AG09309 (cell line): Measurements from ENCODE around the gene PLCB2.

Experiments used
- DNase-seq: peaks from one replicate; pipeline ENCODE4 v3.0.0-alpha.2; 2010; ENCODE audit warnings: low read depth
- H3K4me3 ChIP-seq: 2 replicates; pipeline ENCODE4 v1.5.1; 2011; ENCODE audit warnings: mild to moderate bottlenecking, low read depth, low read length, moderate library complexity; ENCODE audit not compliant: control insufficient read depth
- CTCF ChIP-seq: IDR thresholded peaks from 2 replicates; pipeline ENCODE4 v1.5.1; 2011; ENCODE audit warnings: mild to moderate bottlenecking, low read depth, low read length, inconsistent platforms; ENCODE audit not compliant: insufficient read depth, control insufficient read depth; ENCODE audit errors: missing control alignments

The PLCB2 gene

GRCh38 chr15:40340038-40340739 lies 32.5 kb upstream of the PLCB2 start:
- no peak for DNase-seq
- no peak for TF ChIP-seq CTCF
- peak overlapping the region; percentile 31 for H3K4me3 ChIP-seq

GRCh38 chr15:40339621-40339945 lies 31.8 kb upstream of the PLCB2 start:
- H3K4me3 ChIP-seq: no peak overlapping the region
- no peak for TF ChIP-seq CTCF
- DNase-seq: no peak

- no peak for TF ChIP-seq CTCF
- no peak overlapping the region for H3K4me3 ChIP-seq
- DNase-seq: peak; percentile 42
Measured at GRCh38 chr15:40338921-40339620, 31.3 kb upstream of the PLCB2 start.

- no peak overlapping the region for H3K4me3 ChIP-seq
- peak; percentile 62 for TF ChIP-seq CTCF
- no peak for DNase-seq
Measured at GRCh38 chr15:40338041-40338657, 30.4 kb upstream of the PLCB2 start.

GRCh38 chr15:40337597-40337996 lies 29.9 kb upstream of the PLCB2 start:
- no peak for TF ChIP-seq CTCF
- DNase-seq: no peak
- H3K4me3 ChIP-seq: no peak overlapping the region

- DNase-seq: no peak
- no peak overlapping the region for H3K4me3 ChIP-seq
Measured at GRCh38 chr15:40336744-40337122, 29.0 kb upstream of the PLCB2 start.

More at GRCh38 chr15:40336744-40337122, 29.0 kb upstream of the PLCB2 start:
- no peak for TF ChIP-seq CTCF
